MM.1S (cell line): ENCODE results near the gene GDF11.

Experiments used
- DNase-seq: peaks from one replicate; pipeline ENCODE4 v3.0.0-alpha.2; 2015
- H2AFZ ChIP-seq: fragments of 300-600 bp; sonication (generic); 2 replicates; pipeline ENCODE4 v1.6.0; 2016; ENCODE audit warnings: antibody characterized with exemption, low read length
- H3F3A ChIP-seq: fragments of 300-600 bp; sonication (generic); 2 replicates; pipeline ENCODE4 v1.6.1; 2016; ENCODE audit warnings: mild to moderate bottlenecking, antibody characterized with exemption, low read length, moderate library complexity, mixed read lengths; ENCODE audit not compliant: insufficient read depth
- H3K27ac ChIP-seq: fragments of 300-600 bp; sonication (generic); 2 replicates; pipeline ENCODE4 v1.5.1; 2016; ENCODE audit warnings: mild to moderate bottlenecking, low read length
- H3K27me3 ChIP-seq: fragments of 300-600 bp; sonication (generic); replicated peaks from 2 replicates; pipeline ENCODE4 v1.6.0; 2016; ENCODE audit warnings: low read length; ENCODE audit not compliant: insufficient read depth
- H3K36me3 ChIP-seq: fragments of 300-600 bp; sonication (generic); replicated peaks from 2 replicates; pipeline ENCODE4 v1.6.1; 2016; ENCODE audit warnings: mild to moderate bottlenecking, low read length, mixed read lengths; ENCODE audit not compliant: insufficient read depth
- H3K4me1 ChIP-seq: fragments of 300-600 bp; sonication (generic); 2 replicates; pipeline ENCODE4 v1.6.1; 2016; ENCODE audit warnings: low read length, mixed read lengths
- H3K4me2 ChIP-seq: fragments of 300-600 bp; sonication (generic); 2 replicates; pipeline ENCODE4 v1.6.0; 2016; ENCODE audit warnings: low read depth, low read length
- H3K4me3 ChIP-seq: fragments of 300-600 bp; sonication (generic); 2 replicates; pipeline ENCODE4 v1.5.1; 2016; ENCODE audit warnings: low read length, mixed read lengths
- H3K79me2 ChIP-seq: fragments of 300-600 bp; sonication (generic); 2 replicates; pipeline ENCODE4 v1.6.1; 2016; ENCODE audit warnings: mixed run types, low read length, mixed read lengths
- H3K9ac ChIP-seq: fragments of 300-600 bp; sonication (generic); 2 replicates; pipeline ENCODE4 v1.6.1; 2016; ENCODE audit warnings: low read length, mixed read lengths
- H3K9me2 ChIP-seq: fragments of 300-600 bp; sonication (generic); replicated peaks from 2 replicates; pipeline ENCODE4 v1.6.1; 2016; ENCODE audit warnings: mild to moderate bottlenecking, low read length, mixed read lengths; ENCODE audit not compliant: insufficient read depth
- H3K9me3 ChIP-seq: fragments of 300-600 bp; sonication (generic); replicated peaks from 2 replicates; pipeline ENCODE4 v1.6.1; 2016; ENCODE audit warnings: mild to moderate bottlenecking, low read length, mixed read lengths; ENCODE audit not compliant: insufficient read depth
- H4K20me1 ChIP-seq: fragments of 300-600 bp; sonication (generic); 2 replicates; pipeline ENCODE4 v1.6.1; 2016; ENCODE audit warnings: mild to moderate bottlenecking, low read length, moderate library complexity, mixed read lengths; ENCODE audit not compliant: insufficient read depth
- EZH2 ChIP-seq: fragments of 300-600 bp; sonication (generic); optimal IDR thresholded peaks from 2 replicates; pipeline ENCODE3; 2017; ENCODE audit warnings: low read depth, mild to moderate bottlenecking, antibody characterized with exemption, low read length, mixed read lengths
- EZH2phosphoT487 ChIP-seq: fragments of 300-600 bp; sonication (generic); IDR thresholded peaks from 2 replicates; pipeline ENCODE4 v1.6.1; 2018; ENCODE audit warnings: antibody characterized with exemption, low read length
- TF ChIP-seq, protein P1 (sequence below): fragments of 300-600 bp; sonication (generic); IDR thresholded peaks from 2 replicates; pipeline ENCODE4 v1.5.1; 2016; ENCODE audit warnings: antibody characterized with exemption, low read length, mixed read lengths

The GDF11 gene

GRCh38 chr12:55703288-55703687 is 39.6 kb upstream of the GDF11 start:
- H3K27ac ChIP-seq = no peak overlapping the region
- DNase-seq = no peak
- no peak overlapping the region for H3K9ac ChIP-seq
- H3K4me2 ChIP-seq = no peak overlapping the region
- no peaks in the 10 kb centered on the region for H4K20me1 ChIP-seq
- TF ChIP-seq EZH2 = no peak
- TF ChIP-seq, protein P1, sequence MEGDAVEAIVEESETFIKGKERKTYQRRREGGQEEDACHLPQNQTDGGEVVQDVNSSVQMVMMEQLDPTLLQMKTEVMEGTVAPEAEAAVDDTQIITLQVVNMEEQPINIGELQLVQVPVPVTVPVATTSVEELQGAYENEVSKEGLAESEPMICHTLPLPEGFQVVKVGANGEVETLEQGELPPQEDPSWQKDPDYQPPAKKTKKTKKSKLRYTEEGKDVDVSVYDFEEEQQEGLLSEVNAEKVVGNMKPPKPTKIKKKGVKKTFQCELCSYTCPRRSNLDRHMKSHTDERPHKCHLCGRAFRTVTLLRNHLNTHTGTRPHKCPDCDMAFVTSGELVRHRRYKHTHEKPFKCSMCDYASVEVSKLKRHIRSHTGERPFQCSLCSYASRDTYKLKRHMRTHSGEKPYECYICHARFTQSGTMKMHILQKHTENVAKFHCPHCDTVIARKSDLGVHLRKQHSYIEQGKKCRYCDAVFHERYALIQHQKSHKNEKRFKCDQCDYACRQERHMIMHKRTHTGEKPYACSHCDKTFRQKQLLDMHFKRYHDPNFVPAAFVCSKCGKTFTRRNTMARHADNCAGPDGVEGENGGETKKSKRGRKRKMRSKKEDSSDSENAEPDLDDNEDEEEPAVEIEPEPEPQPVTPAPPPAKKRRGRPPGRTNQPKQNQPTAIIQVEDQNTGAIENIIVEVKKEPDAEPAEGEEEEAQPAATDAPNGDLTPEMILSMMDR = no peak
- no peaks in the 10 kb centered on the region for H3K4me1 ChIP-seq
- H3K9me3 ChIP-seq = no peaks in the 10 kb centered on the region
- H3K9me2 ChIP-seq = no peaks in the 10 kb centered on the region
- H3F3A ChIP-seq = no peaks in the 10 kb centered on the region
- no peaks in the 10 kb centered on the region for H3K36me3 ChIP-seq
- no peak overlapping the region for H3K4me3 ChIP-seq
- H3K27me3 ChIP-seq = peaks cover 12% of the 10 kb centered on the region; the same call in 1 of the 2 replicates
- no peak overlapping the region for H2AFZ ChIP-seq
- H3K79me2 ChIP-seq = no peaks in the 10 kb centered on the region

DNA sequence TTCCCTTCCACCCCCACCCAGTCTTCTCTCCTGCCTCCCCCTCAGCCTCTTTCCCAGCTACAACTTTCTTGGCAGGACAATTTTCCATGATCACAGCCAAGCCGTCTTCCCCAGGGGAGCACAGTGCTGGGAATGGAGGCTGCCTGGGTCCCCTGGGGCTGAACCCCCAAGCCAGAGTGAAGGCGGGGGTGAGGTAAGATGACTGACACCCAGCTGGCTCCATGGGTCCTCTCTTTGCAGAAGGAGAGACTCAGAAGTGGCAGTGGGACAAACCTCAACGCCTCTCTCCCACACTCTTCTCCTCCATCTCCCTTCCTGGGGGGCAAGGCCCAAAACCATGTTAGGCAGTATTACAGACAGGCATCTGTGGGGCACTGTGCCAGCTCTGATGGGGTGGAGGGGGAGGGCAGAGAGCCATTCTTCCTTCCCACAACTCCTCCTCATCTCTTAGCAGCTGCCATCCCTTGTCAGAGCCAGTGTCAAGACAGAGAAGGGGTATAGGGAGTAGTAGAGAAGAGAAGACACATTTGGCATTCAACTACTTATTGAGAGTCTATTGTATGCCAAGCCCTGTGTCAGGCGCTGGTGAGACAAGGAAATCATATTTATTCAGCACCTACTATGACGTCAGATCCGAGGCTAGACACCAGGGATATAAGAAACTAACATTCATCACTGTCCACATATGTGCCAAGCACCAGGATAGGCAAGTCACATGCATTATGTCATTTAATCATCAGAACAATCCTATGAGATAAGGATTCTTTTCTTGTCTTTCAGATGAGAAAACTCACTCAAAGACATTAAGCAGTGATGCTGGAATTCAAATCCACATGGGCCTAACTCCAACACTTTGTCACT is 38.8 kb upstream of the GDF11 start:
- TF ChIP-seq, protein P1 = no peak
- TF ChIP-seq EZH2phosphoT487 = no peak
- no peak for TF ChIP-seq EZH2
- Histone ChIP-seq H3F3A (no peaks in the 10 kb centered on the region), H3K4me3 (no peak overlapping the region), H3K4me2 (no peak overlapping the region), H3K9me3 (no peaks in the 10 kb centered on the region), H2AFZ (no peak overlapping the region), H4K20me1 (no peaks in the 10 kb centered on the region), H3K27ac (no peak overlapping the region), H3K27me3 (peaks cover 20% of the 10 kb centered on the region), H3K9ac (no peak overlapping the region), H3K79me2 (no peaks in the 10 kb centered on the region), H3K36me3 (no peaks in the 10 kb centered on the region), H3K4me1 (peaks cover 5% of the 10 kb centered on the region; the same call in 1 of the 2 replicates), H3K9me2 (no peaks in the 10 kb centered on the region)
- DNase-seq = no peak

DNA sequence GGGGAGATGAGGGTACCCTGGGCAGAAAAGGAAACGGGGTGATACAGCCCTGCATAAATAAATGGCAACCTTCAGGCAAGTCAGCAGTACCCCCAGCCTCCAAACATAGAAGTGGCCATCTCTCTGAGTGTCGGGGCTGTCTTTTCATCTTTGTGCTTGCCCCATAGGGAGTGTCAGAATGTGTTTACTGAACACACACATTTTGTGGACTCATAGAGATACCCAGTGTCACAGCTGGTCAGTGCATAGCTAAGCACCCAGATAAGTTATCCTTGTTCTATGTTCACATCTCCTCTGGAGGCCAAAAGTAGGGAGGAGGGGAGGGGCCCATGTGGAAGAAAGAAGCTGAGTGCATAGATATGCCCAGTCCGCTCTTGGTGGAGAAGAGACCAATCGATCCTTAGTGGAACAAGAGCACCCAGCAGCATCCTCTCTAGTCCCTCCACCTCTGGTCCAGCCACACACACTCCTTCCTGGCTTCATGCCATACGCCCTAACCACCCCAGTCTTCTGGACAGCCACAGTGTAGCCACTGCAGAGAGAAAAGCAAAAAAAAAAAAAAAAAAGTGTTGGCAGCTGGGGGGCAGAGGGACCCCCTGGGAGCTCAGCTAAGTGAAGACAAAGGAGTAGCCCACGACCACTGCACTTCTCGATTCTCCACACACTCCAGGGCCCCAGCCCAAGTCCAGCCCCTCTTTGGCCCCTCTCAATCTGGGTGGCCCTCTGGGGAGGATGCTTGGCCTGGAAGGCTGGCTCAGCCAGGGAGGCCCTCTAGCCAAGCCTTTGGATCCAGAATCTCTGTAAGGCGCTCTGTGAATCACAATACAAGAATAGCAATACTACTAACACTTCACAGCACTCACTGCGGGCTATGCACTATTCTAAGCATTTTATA is 37.9 kb upstream of the GDF11 start:
- TF ChIP-seq, protein P1 = no peak
- TF ChIP-seq EZH2phosphoT487 = no peak
- no peak overlapping the region for H3K27ac ChIP-seq
- no peak overlapping the region for H3K9ac ChIP-seq
- DNase-seq = no peak
- H2AFZ ChIP-seq = no peak overlapping the region
- no peaks in the 10 kb centered on the region for H3K36me3 ChIP-seq
- H4K20me1 ChIP-seq = no peaks in the 10 kb centered on the region
- H3K4me1 ChIP-seq = peaks cover 5% of the 10 kb centered on the region; the same call in 1 of the 2 replicates
- no peak overlapping the region for H3K4me2 ChIP-seq
- no peaks in the 10 kb centered on the region for H3K9me3 ChIP-seq
- no peak overlapping the region for H3K4me3 ChIP-seq
- H3F3A ChIP-seq = no peaks in the 10 kb centered on the region
- no peaks in the 10 kb centered on the region for H3K79me2 ChIP-seq
- H3K9me2 ChIP-seq = no peaks in the 10 kb centered on the region
- H3K27me3 ChIP-seq = peaks cover 28% of the 10 kb centered on the region
